Activated CD8-positive, alpha-beta memory T cell treated with anti-CD3 and anti-CD28 coated beads for 1 hour (primary cell): ENCODE measurements around the gene TMEM131L.
"Not testable (repeated sequence)": the region's sequence is repeated elsewhere in the genome, so short reads cannot be mapped to it uniquely, and the experiment has no call there.

Source experiments
- DNase-seq, 2 donors: peaks; one replicate each; pipeline ENCODE4 v3.0.0-alpha.2; 2020; ENCODE audit warnings: low read depth in 1 of 2; ENCODE audit errors: extremely low read depth in 1 of 2

TMEM131L gene

GRCh38 chr4:153602758-153603157 is 136.6 kb downstream of the TMEM131L start:
- no peak for DNase-seq

DNA sequence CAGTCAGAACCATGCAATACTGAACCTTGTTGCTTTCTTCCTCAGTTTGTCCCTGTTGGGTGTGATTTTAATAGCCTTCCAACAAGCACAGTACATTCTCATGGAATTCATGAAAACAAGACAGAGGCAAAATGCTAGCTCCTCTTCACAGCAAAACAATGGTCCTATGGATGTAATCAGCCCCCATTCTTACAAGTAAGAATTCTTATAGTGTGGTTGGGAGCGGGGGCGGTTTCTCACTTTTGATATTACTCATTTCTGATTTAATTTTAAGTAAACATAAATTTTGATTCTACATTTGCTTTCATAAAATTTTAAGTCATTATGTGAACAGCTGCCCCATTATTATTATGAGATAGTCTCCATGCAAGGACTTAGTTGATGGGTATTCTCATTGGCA is 137.1 kb downstream of the TMEM131L start:
- no peak for DNase-seq

DNA sequence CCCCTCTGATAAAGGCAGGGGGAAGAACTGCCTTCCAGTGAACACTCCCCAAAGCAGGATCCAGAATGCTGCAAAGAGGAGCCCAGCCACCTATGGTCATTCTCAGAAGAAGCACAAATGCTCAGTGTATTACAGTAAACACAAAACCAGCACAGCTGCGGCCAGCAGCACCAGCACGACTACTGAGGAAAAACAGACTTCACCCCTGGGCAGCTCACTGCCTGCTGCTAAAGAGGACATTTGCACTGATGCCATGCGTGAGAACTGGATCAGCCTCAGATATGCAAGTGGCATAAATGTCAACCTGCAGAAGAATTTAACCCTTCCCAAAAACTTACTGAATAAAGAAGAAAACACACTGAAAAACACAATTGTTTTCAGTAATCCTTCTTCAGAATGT is 137.7 kb downstream of the TMEM131L start:
- no peak for DNase-seq

- DNase-seq = not testable (repeated sequence)
These were observed 142.9 kb downstream of the TMEM131L start for GRCh38 chr4:153609070-153609469.

GRCh38 chr4:153610623-153611376 is 144.6 kb downstream of the TMEM131L start:
- no peak for DNase-seq

- DNase-seq = no peak
These were observed 145.5 kb downstream of the TMEM131L start for GRCh38 chr4:153611679-153612078.

- no peak for DNase-seq
These were observed 146.7 kb downstream of the TMEM131L start for GRCh38 chr4:153612878-153613277.

DNA sequence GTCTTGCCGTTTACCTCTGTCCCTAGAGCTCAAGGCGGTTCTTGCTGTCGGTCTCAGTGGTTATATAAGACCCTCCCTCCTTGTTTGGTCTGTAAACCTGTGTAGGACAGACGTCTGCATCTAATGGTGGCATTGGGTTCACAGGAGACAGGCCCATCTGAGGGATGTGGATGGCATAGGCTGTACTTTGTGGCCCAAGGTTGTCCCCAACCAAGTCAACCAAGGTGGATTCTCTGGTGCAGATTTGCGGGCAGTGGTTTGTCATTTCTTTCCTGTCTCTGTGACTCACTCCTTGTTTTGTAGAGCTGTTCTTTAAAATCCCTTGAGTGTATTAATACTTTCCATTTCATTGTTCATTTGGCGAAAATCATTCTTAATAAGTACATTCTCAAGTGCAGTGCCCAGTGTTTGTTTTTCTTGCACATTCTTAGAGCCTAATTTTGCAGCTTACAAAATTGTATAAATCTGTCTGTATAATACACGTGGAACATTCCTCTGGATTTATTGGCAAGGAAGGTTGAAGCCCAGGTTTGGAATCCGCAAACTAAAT is 149.9 kb downstream of the TMEM131L start:
- no peak for DNase-seq

GRCh38 chr4:153618833-153619232 is 152.7 kb downstream of the TMEM131L start:
- DNase-seq = no peak

GRCh38 chr4:153619811-153620210 is 153.7 kb downstream of the TMEM131L start:
- DNase-seq = no peak

GRCh38 chr4:153620352-153620751 is 154.2 kb downstream of the TMEM131L start:
- DNase-seq = no peak

DNA sequence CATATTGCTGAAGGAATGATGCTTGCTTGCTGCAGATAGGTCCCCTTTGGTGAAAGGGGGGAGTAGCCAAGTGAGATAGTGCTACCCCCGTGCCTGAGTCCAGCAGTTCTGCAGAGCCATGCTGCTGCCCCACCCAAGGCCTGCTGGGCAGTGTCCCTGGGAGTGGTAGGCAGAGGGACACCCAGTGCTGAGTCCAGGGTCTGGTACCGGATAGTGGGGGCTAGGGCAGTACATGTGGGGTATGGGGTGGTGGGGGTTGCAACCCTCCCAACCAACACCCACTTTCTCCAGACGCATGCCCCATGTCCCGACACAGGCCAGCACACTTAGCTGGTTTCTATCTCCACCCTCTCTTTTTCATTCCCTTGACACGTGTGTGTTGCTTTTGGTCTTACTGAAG is 155.9 kb downstream of the TMEM131L start:
- DNase-seq = no peak

- DNase-seq = no peak
These were observed 156.6 kb downstream of the TMEM131L start for GRCh38 chr4:153622778-153623240.

GRCh38 chr4:153623491-153623890 is 157.3 kb downstream of the TMEM131L start:
- DNase-seq = no peak

DNA sequence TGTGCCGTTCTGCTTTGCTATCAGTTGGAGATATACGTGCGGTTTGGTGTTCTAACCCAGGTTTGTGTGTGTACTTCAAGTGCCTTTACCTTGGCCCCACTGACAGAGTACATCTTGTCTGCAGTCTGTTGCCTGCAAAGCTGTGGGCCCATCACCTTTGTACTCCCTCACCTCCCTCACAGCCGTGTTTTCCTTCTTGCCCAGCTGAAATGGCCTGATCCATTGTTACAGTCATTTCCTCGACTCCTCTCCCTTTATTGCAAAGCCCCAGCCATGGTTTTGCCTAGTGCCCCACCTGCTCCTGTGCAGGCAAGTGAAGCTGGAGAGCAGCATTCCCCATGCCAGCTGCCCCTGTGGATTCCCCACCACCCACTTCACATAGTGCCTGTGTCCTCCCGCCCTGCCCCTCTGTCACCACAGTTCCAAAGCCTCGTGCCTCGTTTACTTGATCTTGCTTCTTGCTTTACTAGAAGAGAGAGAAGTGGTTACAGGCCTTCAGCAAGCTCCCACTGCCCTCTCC is 162.7 kb downstream of the TMEM131L start:
- DNase-seq = no peak

- DNase-seq = no peak
These were observed 163.6 kb downstream of the TMEM131L start for GRCh38 chr4:153629776-153630175.

GRCh38 chr4:153634738-153635353 is 168.7 kb downstream of the TMEM131L start:
- DNase-seq = no peak

DNA sequence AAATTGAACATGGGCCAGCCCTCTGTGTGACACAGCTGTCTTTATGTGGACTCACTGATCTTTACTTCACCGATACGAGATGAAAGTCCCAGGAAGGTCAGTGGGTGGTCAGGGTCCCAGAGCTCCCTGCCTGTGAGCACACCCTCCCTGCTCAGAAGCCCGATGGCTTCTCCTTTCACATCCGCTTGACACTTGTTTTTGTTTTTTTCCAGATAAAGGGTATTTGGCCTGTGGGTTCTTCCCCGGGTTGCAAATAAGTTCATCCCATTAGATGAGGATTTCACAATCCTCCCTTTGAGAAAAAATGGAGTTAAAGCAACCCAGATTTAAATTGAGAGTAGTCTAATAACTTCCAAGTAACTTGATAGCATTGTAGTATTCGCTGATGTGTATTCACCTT is 169.7 kb downstream of the TMEM131L start:
- no peak for DNase-seq

GRCh38 chr4:153637201-153637600 is 171.0 kb downstream of the TMEM131L start:
- no peak for DNase-seq

DNA sequence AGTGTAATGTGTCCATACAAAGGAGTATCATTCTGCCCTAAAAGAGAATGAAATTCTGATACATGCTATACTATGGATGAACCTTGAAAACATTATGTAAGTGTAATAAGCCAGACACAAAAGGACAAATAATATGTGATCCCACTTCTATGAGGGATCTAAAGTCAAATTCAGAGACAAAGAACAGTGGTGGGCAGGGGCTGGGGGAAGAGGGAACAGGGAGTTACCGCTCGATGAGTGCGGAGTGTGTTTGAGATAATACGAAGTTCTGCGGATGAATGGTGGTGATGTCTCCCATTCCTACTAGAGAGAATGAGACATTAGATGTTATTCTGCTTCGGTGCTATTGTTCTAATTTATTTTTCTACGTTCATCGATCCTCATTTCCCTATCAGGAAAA is 171.9 kb downstream of the TMEM131L start:
- no peak for DNase-seq

GRCh38 chr4:153638999-153639398 is 172.8 kb downstream of the TMEM131L start:
- no peak for DNase-seq
